Hematopoietic multipotent progenitor cell treated with erythropoietin and hydrocortisone succinate and interleukin-3 and kit ligand, for 4 days (in vitro differentiated cells): ENCODE data around the gene NEK6.

Experiments
- DNase-seq: peaks from one replicate; pipeline ENCODE4 v3.0.0-alpha.2; 2015

The NEK6 gene

GRCh38 chr9:124345751-124346281 lies 88.1 kb downstream of the NEK6 start:
- no peak for DNase-seq

- DNase-seq: peak; percentile 27
Observed at GRCh38 chr9:124346347-124347163, 88.8 kb downstream of the NEK6 start.

- DNase-seq: no peak
Observed at GRCh38 chr9:124347206-124347967, 89.6 kb downstream of the NEK6 start.

GRCh38 chr9:124347968-124348358 lies 90.2 kb downstream of the NEK6 start:
- DNase-seq: no peak

GRCh38 chr9:124348363-124348762 lies 90.6 kb downstream of the NEK6 start:
- no peak for DNase-seq

GRCh38 chr9:124348831-124349230 lies 91.1 kb downstream of the NEK6 start:
- no peak for DNase-seq

- no peak for DNase-seq
Observed at GRCh38 chr9:124349267-124349666, 91.5 kb downstream of the NEK6 start.

- DNase-seq: no peak
Observed at GRCh38 chr9:124349675-124350493, 92.1 kb downstream of the NEK6 start.

GRCh38 chr9:124350494-124351263 lies 92.9 kb downstream of the NEK6 start:
- no peak for DNase-seq

- DNase-seq: no peak
Observed at GRCh38 chr9:124351672-124352468, 94.1 kb downstream of the NEK6 start.

GRCh38 chr9:124352616-124353015 lies 94.9 kb downstream of the NEK6 start:
- no peak for DNase-seq

GRCh38 chr9:124353166-124353768 lies 95.5 kb downstream of the NEK6 start:
- DNase-seq: no peak

- no peak for DNase-seq
Observed at GRCh38 chr9:124353811-124354274, 96.1 kb downstream of the NEK6 start.

GRCh38 chr9:124354346-124355038 lies 96.7 kb downstream of the NEK6 start:
- DNase-seq: no peak

GRCh38 chr9:124355039-124355940 lies 97.5 kb downstream of the NEK6 start:
- no peak for DNase-seq

GRCh38 chr9:124355941-124356744 lies 98.4 kb downstream of the NEK6 start:
- no peak for DNase-seq

- DNase-seq: no peak
Observed at GRCh38 chr9:124356745-124357390, 99.1 kb downstream of the NEK6 start.
